Measurements from ENCODE around the gene HELZ.

Gene HELZ

GRCh38 chr17:67071595-67071994 is 173.4 kb downstream of the HELZ start:
- DNase-seq = no peak

- no peak for DNase-seq
Measured at GRCh38 chr17:67069603-67070136, 175.3 kb downstream of the HELZ start.

GRCh38 chr17:67068999-67069398 is 176.0 kb downstream of the HELZ start:
- DNase-seq = no peak

GRCh38 chr17:67067571-67068482 is 177.2 kb downstream of the HELZ start:
- no peak for DNase-seq

GRCh38 chr17:67066717-67067116 is 178.3 kb downstream of the HELZ start:
- DNase-seq = no peak

GRCh38 chr17:67063141-67063540 is 181.9 kb downstream of the HELZ start:
- no peak for DNase-seq

GRCh38 chr17:67059372-67059771 is 185.6 kb downstream of the HELZ start:
- no peak for DNase-seq

GRCh38 chr17:67058036-67058435 is 187.0 kb downstream of the HELZ start:
- no peak for DNase-seq

- DNase-seq = no peak
Measured at GRCh38 chr17:67056746-67057490, 188.1 kb downstream of the HELZ start.

- DNase-seq = no peak
Measured at GRCh38 chr17:67055811-67056745, 188.9 kb downstream of the HELZ start.

GRCh38 chr17:67055041-67055443 is 190.0 kb downstream of the HELZ start:
- no peak for DNase-seq

- no peak for DNase-seq
Measured at GRCh38 chr17:67054608-67055007, 190.4 kb downstream of the HELZ start.

- no peak for DNase-seq
Measured at GRCh38 chr17:67054011-67054591, 190.9 kb downstream of the HELZ start.

GRCh38 chr17:67053438-67054000 is 191.5 kb downstream of the HELZ start:
- no peak for DNase-seq

GRCh38 chr17:67052720-67053437 is 192.1 kb downstream of the HELZ start:
- DNase-seq = no peak

GRCh38 chr17:67051837-67052236 is 193.2 kb downstream of the HELZ start:
- DNase-seq = no peak

GRCh38 chr17:67051155-67051538 is 193.8 kb downstream of the HELZ start:
- no peak for DNase-seq

GRCh38 chr17:67050471-67051154 is 194.4 kb downstream of the HELZ start:
- DNase-seq = no peak

GRCh38 chr17:67050066-67050465 is 194.9 kb downstream of the HELZ start:
- no peak for DNase-seq

GRCh38 chr17:67049025-67049739 is 195.8 kb downstream of the HELZ start:
- no peak for DNase-seq

Data from inflammatory macrophage treated with lipopolysaccharide for 1 hour (primary cell).